H1 (cell line): Measurements from ENCODE around the gene EHD4. TPM values are rescaled to one million over a fixed set of nuclear protein-coding genes. Genes with fewer than 3 reads are reported as not detected.

ENCODE experiments used
- CTCF ChIP-seq, 3 experiments: IDR thresholded peaks; 1 replicate in 2 of 3; 2 replicates in 1 of 3; pipeline versions ENCODE4 v1.5.1 to v1.6.1; 2011; ENCODE audit warnings: low read length in 3 of 3, mild to moderate bottlenecking in 3 of 3, inconsistent platforms in 2 of 3, low read depth in 1 of 3, moderate library complexity in 1 of 3; ENCODE audit not compliant: insufficient read depth in 1 of 3; ENCODE audit errors: control extremely low read depth in 1 of 3
- EZH2 ChIP-seq: fragments of 200-600 bp; sonication (generic); IDR thresholded peaks from 2 replicates; pipeline ENCODE4 v1.7.1; 2012; ENCODE audit warnings: low read depth, mild to moderate bottlenecking, moderate library complexity, low read length, inconsistent platforms; ENCODE audit not compliant: severe bottlenecking
- HDAC2 ChIP-seq, 2 experiments: fragments of 300-600 bp in 1 of 2; sonication (generic) in 1 of 2; IDR thresholded peaks; 2 replicates each; pipeline ENCODE4 v1.6.1; 2011 to 2012; ENCODE audit warnings: low read depth in 2 of 2, low read length in 2 of 2, mild to moderate bottlenecking in 2 of 2, moderate library complexity in 2 of 2, borderline replicate concordance in 1 of 2, inconsistent platforms in 1 of 2
- RXRA ChIP-seq: IDR thresholded peaks from 2 replicates; pipeline ENCODE4 v1.6.1; 2011; ENCODE audit warnings: low read depth, mild to moderate bottlenecking, low read length, moderate library complexity; ENCODE audit not compliant: insufficient read depth
- SIN3A ChIP-seq, 2 experiments: IDR thresholded peaks in 1 of 2; conservative IDR thresholded peaks in 1 of 2; 2 replicates each; pipeline ENCODE4 v1.6.1; 2011 to 2012; ENCODE audit warnings: low read length in 2 of 2, improper control_type of control experiment in 1 of 2, low read depth in 1 of 2, mild to moderate bottlenecking in 1 of 2
- SP2 ChIP-seq: IDR thresholded peaks from 2 replicates; pipeline ENCODE4 v1.6.1; 2012; ENCODE audit warnings: mild to moderate bottlenecking, low read length, inconsistent platforms
- polyA plus RNA-seq, 7 experiments: library from polyadenylated mRNA; depleted of rRNA in 3 of 7; stranded (reverse) in 5 of 7; unstranded in 2 of 7; fragments of >200 nt in 5 of 7; fragments of 200-250 nt in 2 of 7; gene quantifications; 1 replicate in 5 of 7; 2 replicates in 1 of 7; 4 replicates in 1 of 7; pipeline versions ENCODE4 v1.2.1 to v1.2.3, GENCODE V29; 2011 to 2013; ENCODE audit warnings: missing spikeins in 2 of 7, mixed read lengths in 2 of 7
- total RNA-seq: library from RNA; stranded (reverse); fragmentation: NEBNext Ultra II Directional; extraction: Animal tissue kit (Norgen Biotek cat#: 25700); gene quantifications from 2 replicates; pipeline ENCODE4 v1.2.1, GENCODE V29; 2021

The EHD4 gene
- total and polyA plus RNA-seq, 2 of the 8 experiments (the other 6 are each of a cell fraction or from before 2014, with no cell fraction given) = 17.5 to 24.5 TPM

- TF ChIP-seq CTCF (IDR thresholded peaks at IDR 0.05; ENCODE audit: control extremely low read depth in 1 of 3, insufficient read depth in 1 of 3, low read depth in 1 of 3, low read length in 3 of 3) (no peak), EZH2 (no peak), SIN3A (conservative IDR thresholded peaks at IDR 0.05 in 1 of 2, IDR thresholded peaks at IDR 0.05 in 1 of 2; ENCODE audit: low read depth in 1 of 2, low read length in 2 of 2) (no peak), RXRA (no peak), HDAC2 (IDR thresholded peaks at IDR 0.05; ENCODE audit: borderline replicate concordance in 1 of 2, low read depth in 2 of 2, low read length in 2 of 2) (no peak), SP2 (no peak)
These were observed 34.8 kb downstream of the EHD4 start (continued) for GRCh38 chr15:41937568-41937923.
